Psoas muscle (tissue), 8 donors: ENCODE results near the gene ST8SIA5. TPM values are rescaled to one million over a fixed set of nuclear protein-coding genes. Genes with fewer than 3 reads are reported as not detected.

ENCODE experiments used
- ATAC-seq, 4 donors: fragments of 200-7000 bp; cut with Tn5 transposase; one replicate each; pipeline ENCODE4 v1.9.1; 2020; ENCODE audit warnings: moderate library complexity in 3 of 4, mild to moderate bottlenecking in 2 of 4
- DNase-seq, 2 donors: peaks; one replicate each; pipeline ENCODE4 v3.0.0-alpha.2; 2020
- H3K27ac ChIP-seq: fragments of 200-600 bp; one replicate; pipeline ENCODE4 v1.8.0; 2022
- H3K27me3 ChIP-seq, 3 donors: fragments of 200-600 bp in 1 of 3; one replicate each; pipeline versions ENCODE4 v1.6.1 to v1.8.0; 2013 to 2022; ENCODE audit warnings: low read length in 2 of 3, mild to moderate bottlenecking in 2 of 3, moderate library complexity in 1 of 3; ENCODE audit not compliant: insufficient read depth in 3 of 3
- H3K36me3 ChIP-seq, 2 donors: fragments of 200-600 bp in 1 of 2; one replicate each; pipeline versions ENCODE4 v1.6.1 to v1.8.0; 2013 to 2022; ENCODE audit warnings: low read depth in 1 of 2, mild to moderate bottlenecking in 1 of 2, moderate library complexity in 1 of 2; ENCODE audit not compliant: insufficient read depth in 1 of 2
- H3K4me1 ChIP-seq: fragments of 200-600 bp; one replicate; pipeline ENCODE4 v1.8.0; 2022
- H3K4me3 ChIP-seq: fragments of 200-600 bp; one replicate; pipeline ENCODE4 v1.8.0; 2022; ENCODE audit warnings: mild to moderate bottlenecking
- H3K9me3 ChIP-seq: fragments of 200-600 bp; one replicate; pipeline ENCODE4 v1.8.0; 2022
- CTCF ChIP-seq: fragments of 200-600 bp; IDR thresholded peaks from one replicate; pipeline ENCODE4 v1.8.0; 2022; ENCODE audit warnings: antibody characterized with exemption
- WGBS, 3 donors: extraction: QIAGEN DNeasy Blood & Tissue Kit; methylation state at CpG; one replicate each; pipeline versions ENCODE4 v1.1.6 to v1.1.7; 2013; 5-methylcytosine and 5-hydroxymethylcytosine counted together
- intact Hi-C, 2 donors: fragments of 100-400 bp; cut with DNase I; formaldehyde crosslinking; loops; one replicate each; pipeline versions ENCODE4 v1.11.0 to v1.14.2; 2022
- polyA plus RNA-seq, 3 donors: library from polyadenylated mRNA; stranded (reverse); fragments of 200-250 nt; gene quantifications; one replicate each; pipeline ENCODE4 v1.2.3, GENCODE V29; 2013
- total RNA-seq, 4 donors: library from RNA; stranded (reverse); fragmentation: NEBNext Ultra II Directional in 2 of 4; extraction: Animal tissue kit (Norgen Biotek cat#: 25700) in 2 of 4; gene quantifications; one replicate each; pipeline versions ENCODE4 v1.2.1 to v1.2.4, GENCODE V29; 2021 to 2023
- donor health status: healthy with polysubstance abuse.
- donor health status: DM: no; HTN: no; CAD: no; lungs with moderate emphysema.
- donor health status: Bipolar disorder and iron deficiency.
- donor health status: healthy.
- donor health status: DM: yes; HTN: yes; CAD: no.
- donor health status: DM: no; HTN: no; CAD: no.
- donor health status: DM: no; HTN: no; CAD: no.
- donor health status: DM: yes; HTN: yes; CAD: no.

Gene ST8SIA5
- total and polyA plus RNA-seq, 7 donors = 1.8 to 9.9 (median 3.2) TPM

GRCh38 chr18:46660957-46661749 is 95.7 kb downstream of the ST8SIA5 start:
- Histone ChIP-seq H3K27ac (no peak overlapping the region), H3K36me3 (no peaks in the 10 kb centered on the region), H3K4me3 (no peak overlapping the region), H3K9me3 (no peaks in the 10 kb centered on the region), H3K4me1 (no peaks in the 10 kb centered on the region), H3K27me3 (no peaks in the 10 kb centered on the region)
- ATAC-seq (peak; percentile 59 to 84 (median 80)), DNase-seq (no peak)
- no peak for TF ChIP-seq CTCF
- 39 to 58% (median 51%) methylated on average over 9 of the region's 9 CpGs for WGBS, 3 donors
- intact Hi-C loops = no loop called here

- no peak for ATAC-seq
- intact Hi-C loops = loop anchor here (5.0 kb wide), 3 partner anchors 102 to 512 kb away; no protein-coding TSS in a partner anchor
Observed at GRCh38 chr18:46659484-46659883, 97.4 kb downstream of the ST8SIA5 start.

DNA sequence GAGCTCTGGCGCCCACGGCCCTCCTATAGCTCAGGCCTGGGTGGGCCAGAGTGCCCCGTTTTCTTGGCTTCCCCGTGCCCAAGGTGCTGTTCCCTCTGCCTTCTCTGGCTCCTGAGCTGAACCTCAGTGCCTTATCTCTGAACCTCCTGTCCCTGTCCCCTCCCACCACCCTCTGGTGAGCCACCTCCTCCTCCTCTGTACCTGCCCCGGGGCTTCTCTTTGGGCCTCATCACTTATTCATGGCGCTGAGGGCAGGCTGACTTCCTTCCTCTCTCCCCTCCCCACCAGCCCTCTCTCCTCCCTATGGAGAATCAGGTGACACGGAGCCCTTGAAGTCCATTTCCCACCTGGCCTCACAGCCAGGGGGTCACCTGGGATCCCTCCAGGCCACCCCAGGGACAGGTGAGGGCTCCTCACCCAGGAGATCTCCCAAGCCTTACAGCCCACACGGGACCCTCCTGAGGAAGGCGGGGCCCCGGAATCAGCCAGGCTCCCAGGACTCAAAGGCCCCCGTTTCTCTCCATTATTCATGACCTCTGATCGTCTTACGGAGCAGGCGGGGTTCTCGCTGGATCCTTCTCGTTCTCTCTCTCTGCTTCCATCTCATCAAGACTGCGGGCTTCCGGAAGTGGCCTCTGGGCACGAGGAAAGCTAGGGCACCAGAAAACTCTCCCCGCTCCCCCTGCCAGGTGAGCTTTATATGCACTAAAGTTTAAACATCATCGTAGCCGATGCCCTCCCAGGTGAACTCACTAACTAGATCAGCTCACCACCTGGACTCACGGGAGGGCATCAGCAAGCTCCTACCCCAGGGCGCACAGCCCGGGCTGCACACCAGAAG is 99.5 kb downstream of the ST8SIA5 start, which contains the start of gene LOXHD1:
LOXHD1 (minus strand) TSS at position 106 of the 841 bp plus-strand sequence. CDS start 187 bp downstream, outside the sequence.
- Histone ChIP-seq H3K4me1 (no peaks in the 10 kb centered on the region), H3K4me3 (no peak within 1 kb of the TSS), H3K27me3 (no peaks in the 10 kb centered on the region), H3K27ac (no peak within 1 kb of the TSS), H3K9me3 (no peaks in the 10 kb centered on the region), H3K36me3 (no peaks in the 10 kb centered on the region)
- DNase-seq (no peak), ATAC-seq (no peak)
- intact Hi-C loops = loop anchor here (2.0 to 5.0 kb wide), 4 partner anchors 100 to 510 kb away; no protein-coding TSS in a partner anchor
- no peak for TF ChIP-seq CTCF
- 77 to 82% (median 78%) methylated on average over 25 of the region's 25 CpGs for WGBS, 3 donors

More at GRCh38 chr18:46659484-46659883, 97.4 kb downstream of the ST8SIA5 start:
- Histone ChIP-seq H3K36me3 (no peaks in the 10 kb centered on the region), H3K4me3 (no peak overlapping the region), H3K4me1 (no peaks in the 10 kb centered on the region), H3K27ac (no peak overlapping the region), H3K27me3 (no peaks in the 10 kb centered on the region), H3K9me3 (no peaks in the 10 kb centered on the region)
- DNase-seq = no peak
- 90 to 97% (median 94%) methylated on average over 3 of the region's 3 CpGs for WGBS, 3 donors
- no peak for TF ChIP-seq CTCF

- Histone ChIP-seq H3K9me3 (no peaks in the 10 kb centered on the region), H3K36me3 (no peaks in the 10 kb centered on the region), H3K27ac (no peak overlapping the region), H3K4me3 (no peak overlapping the region), H3K4me1 (no peaks in the 10 kb centered on the region), H3K27me3 (no peaks in the 10 kb centered on the region)
- DNase-seq (no peak), ATAC-seq (no peak)
- WGBS, 3 donors = 77 to 81% (median 78%) methylated on average over 27 of the region's 27 CpGs
- TF ChIP-seq CTCF = no peak
- intact Hi-C loops = loop anchor here (2.0 to 5.0 kb wide), 4 partner anchors 99 to 509 kb away; no protein-coding TSS in a partner anchor
Observed at GRCh38 chr18:46656326-46657114, 100.3 kb downstream of the ST8SIA5 start.
